Measurements from ENCODE around the gene MSI2. TPM values are rescaled to one million over a fixed set of nuclear protein-coding genes. Genes with fewer than 3 reads are reported as not detected.

The MSI2 gene
- total and polyA plus RNA-seq, 2 experiments from 2014 or later = 18.9 to 41.8 TPM

GRCh38 chr17:57651451-57651850, 395.1 kb downstream of the MSI2 start (continued):
- no peak for TF ChIP-seq ZNF462 (CRISPR knock-in tag; IDR thresholded peaks at IDR 0.05)
- no peak for TF ChIP-seq ETS1 (IDR thresholded peaks at IDR 0.05)
- no peak for TF ChIP-seq ZNF331 (CRISPR knock-in tag; IDR thresholded peaks at IDR 0.05; ENCODE audit: low read depth)
- TF ChIP-seq CREB1 (CRISPR knock-in tag; IDR thresholded peaks at IDR 0.05; ENCODE audit: low read depth) = no peak
- no peak for TF ChIP-seq EZH2phosphoT487 (IDR thresholded peaks at IDR 0.05; ENCODE audit: unreplicated experiment)
- TF ChIP-seq ZNF114 (CRISPR knock-in tag; IDR thresholded peaks at IDR 0.05) = no peak
- no peak for TF ChIP-seq REST (IDR thresholded peaks at IDR 0.05; ENCODE audit: unreplicated experiment)
- no peak for TF ChIP-seq POLR2AphosphoS5 (IDR thresholded peaks at IDR 0.05; ENCODE audit: low read depth)
- no peak for TF ChIP-seq EZH2 (IDR thresholded peaks at IDR 0.05; ENCODE audit: low read depth, unreplicated experiment)

All from GM23338 (cell line).